Hindlimb muscle (tissue), 1 donor: Measurements from ENCODE around the gene LEPR. TPM values are rescaled to one million over a fixed set of nuclear protein-coding genes. Genes with fewer than 3 reads are reported as not detected.
"Not testable (repeated sequence)": the region's sequence is repeated elsewhere in the genome, so short reads cannot be mapped to it uniquely, and the experiment has no call there.

Experiments used
- DNase-seq: peaks from one replicate; pipeline ENCODE4 v3.0.0-alpha.2; 2013
- polyA plus RNA-seq: library from polyadenylated mRNA; unstranded; fragments of 120-200 nt; gene quantifications from one replicate; pipeline ENCODE4 v1.2.1, GENCODE V29; 2013; ENCODE audit not compliant: insufficient read length

The LEPR gene
- polyA plus RNA-seq, 1 donor: 5.9 TPM

- peak; percentile 20 for DNase-seq
Observed at GRCh38 chr1:65435987-65436386, 15.5 kb downstream of the LEPR start.

- no peak for DNase-seq
Observed at GRCh38 chr1:65437616-65438015, 17.1 kb downstream of the LEPR start.

DNA sequence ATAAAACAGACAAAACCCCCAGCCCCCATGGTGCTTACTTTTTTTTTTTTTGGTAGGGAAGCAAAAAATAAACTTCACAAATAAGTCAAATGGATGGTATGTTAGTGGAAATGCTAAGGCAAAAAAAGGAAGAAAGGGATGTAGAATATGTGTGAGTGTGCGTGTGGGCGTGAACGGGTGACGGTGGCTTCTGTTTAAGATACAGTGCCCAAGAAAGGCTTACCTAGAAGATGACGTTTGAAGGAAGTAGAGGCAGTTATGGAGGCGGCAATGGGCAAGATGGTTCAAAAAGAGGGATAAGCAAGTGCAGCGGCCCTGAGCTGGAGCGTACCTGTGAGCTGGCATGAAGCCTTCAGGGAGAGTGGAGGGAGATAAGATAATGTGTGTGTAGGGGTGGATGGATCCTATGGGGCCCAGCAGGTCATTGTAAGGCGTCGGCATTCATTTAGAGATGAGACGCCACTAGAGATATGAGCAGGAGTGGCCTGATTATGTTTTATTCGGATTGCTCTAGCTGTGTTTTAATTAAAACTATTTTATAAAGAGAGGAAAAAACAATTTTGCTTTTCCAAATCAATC is 19.9 kb downstream of the LEPR start:
- DNase-seq: no peak

- no peak for DNase-seq
Observed at GRCh38 chr1:65440915-65441314, 20.4 kb downstream of the LEPR start.

DNA sequence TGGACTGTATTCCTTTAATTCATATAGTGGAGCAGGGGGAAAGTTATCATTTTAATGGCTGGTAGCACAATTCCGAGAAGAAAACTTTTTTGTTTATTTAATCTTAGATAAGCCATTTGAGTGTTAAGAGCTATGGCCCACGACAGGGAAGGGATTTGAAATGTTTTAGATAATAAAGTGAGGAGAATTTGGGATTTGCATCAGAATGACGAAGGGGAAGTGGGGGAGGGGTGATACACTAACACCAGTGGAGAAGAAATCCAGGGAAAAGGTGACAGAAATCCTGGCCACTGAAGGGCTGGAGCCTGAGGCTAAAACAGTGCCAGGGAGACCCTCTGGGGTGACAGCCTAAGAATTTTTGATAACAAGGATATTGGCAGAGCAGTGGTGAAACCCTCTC is 21.0 kb downstream of the LEPR start:
- DNase-seq: no peak

- DNase-seq: no peak
Observed at GRCh38 chr1:65442442-65442841, 22.0 kb downstream of the LEPR start.

- DNase-seq: no peak
Observed at GRCh38 chr1:65443647-65444046, 23.2 kb downstream of the LEPR start.

DNA sequence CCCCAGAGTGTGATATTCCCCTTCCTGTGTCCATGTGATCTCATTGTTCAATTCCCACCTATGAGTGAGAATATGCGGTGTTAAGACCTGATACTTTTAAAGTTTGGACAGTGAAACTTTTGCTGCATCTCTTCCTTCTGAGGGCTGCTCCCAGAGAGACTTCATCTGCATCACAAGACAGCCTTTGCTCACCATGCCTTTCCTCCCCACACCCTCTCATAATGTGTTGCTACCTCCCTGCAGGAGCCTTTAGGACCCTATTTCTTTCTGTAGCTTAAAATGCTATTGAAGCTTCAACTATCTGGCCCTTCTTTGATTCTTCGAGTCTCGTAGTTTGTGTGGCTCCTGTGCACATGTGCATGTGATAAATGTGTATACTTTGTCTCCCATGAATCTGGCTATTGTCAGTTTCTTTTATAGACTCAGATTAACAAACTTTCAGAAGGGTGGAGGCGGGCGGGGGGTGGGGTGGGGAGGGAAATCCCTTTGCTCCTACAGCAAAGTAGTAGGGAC is 23.7 kb downstream of the LEPR start:
- no peak for DNase-seq

- no peak for DNase-seq
Observed at GRCh38 chr1:65445837-65446236, 25.4 kb downstream of the LEPR start.

- DNase-seq: no peak
Observed at GRCh38 chr1:65449214-65449823, 28.9 kb downstream of the LEPR start.

- not testable (repeated sequence) for DNase-seq
Observed at GRCh38 chr1:65455678-65456077, 35.2 kb downstream of the LEPR start.

- DNase-seq: no peak
Observed at GRCh38 chr1:65456481-65456880, 36.0 kb downstream of the LEPR start.

GRCh38 chr1:65457868-65458267 is 37.4 kb downstream of the LEPR start:
- no peak for DNase-seq

- DNase-seq: no peak
Observed at GRCh38 chr1:65458730-65459396, 38.4 kb downstream of the LEPR start.

GRCh38 chr1:65459397-65459768 is 38.9 kb downstream of the LEPR start:
- no peak for DNase-seq

- not testable (repeated sequence) for DNase-seq
Observed at GRCh38 chr1:65465837-65466236, 45.4 kb downstream of the LEPR start.

DNA sequence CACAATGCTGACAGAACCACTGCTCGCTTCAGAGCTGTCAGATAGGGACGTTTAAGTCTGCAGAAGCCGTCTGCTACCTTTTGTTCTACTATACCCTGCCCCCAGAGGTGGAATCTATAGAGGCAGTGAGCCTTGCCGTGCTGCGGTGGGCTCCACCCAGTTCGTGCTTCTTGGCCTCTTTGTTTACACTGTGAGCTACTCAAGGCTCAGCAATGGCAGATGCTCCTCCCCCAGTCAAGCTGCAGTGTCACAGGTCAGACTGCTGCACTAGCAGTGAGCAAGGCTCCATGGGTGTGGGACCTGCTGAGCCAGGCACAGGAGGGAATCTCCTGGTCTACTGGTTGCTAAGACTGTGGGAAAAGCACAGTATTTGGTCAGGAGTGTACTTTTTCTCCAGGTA is 47.1 kb downstream of the LEPR start:
- DNase-seq: no peak

- DNase-seq: no peak
Observed at GRCh38 chr1:65469126-65469888, 48.8 kb downstream of the LEPR start.

DNA sequence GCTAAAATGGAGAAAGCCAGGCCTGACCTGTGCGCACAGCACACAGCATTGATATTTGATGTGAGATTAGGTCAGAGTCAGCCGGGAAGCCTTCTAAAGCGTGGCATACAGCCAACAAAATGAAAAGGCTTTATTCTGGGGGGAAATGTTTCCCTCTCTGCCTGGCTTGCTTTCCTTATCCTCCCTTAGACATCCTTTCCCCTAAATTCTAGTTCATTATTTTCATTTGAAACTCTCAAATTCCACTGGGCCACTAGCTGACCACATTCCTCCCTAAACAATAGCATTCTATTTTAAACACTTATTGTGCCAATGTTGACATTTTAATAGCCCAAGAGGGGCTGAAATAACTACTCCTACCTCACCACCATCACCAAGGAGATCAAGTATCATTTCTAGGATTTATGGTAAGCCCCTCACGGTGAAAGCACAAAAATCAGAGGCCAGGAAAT is 49.4 kb downstream of the LEPR start:
- peak; percentile 29 for DNase-seq
